ENCODE measurements around the gene COX5A. TPM values are rescaled to one million over a fixed set of nuclear protein-coding genes. Genes with fewer than 3 reads are reported as not detected.
A peak's percentile ranks its signal among the peaks of the same experiment; 100 is the strongest.

Gene COX5A
- total RNA-seq, 1 donor, result 63.0 TPM

DNA sequence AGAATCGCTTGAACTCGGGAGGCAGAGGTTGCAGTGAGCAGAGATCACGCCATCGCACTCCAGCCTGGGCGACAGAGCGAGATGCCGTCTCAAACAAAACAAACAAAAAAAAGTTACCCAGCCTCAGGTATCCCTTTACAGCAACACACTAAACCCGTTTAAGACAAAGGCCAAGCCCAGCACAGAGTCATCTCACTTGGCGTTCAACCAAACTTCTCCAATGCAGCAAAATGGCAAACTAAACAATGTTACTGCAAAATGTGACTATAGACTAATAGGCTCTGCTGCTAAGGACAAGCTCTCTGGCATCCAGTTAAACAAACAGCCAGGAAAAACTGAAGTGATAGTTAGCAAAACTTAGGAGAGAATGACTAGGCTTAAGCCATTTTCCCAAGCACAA lies 24.8 kb downstream of the COX5A start:
- TF ChIP-seq, protein P1, sequence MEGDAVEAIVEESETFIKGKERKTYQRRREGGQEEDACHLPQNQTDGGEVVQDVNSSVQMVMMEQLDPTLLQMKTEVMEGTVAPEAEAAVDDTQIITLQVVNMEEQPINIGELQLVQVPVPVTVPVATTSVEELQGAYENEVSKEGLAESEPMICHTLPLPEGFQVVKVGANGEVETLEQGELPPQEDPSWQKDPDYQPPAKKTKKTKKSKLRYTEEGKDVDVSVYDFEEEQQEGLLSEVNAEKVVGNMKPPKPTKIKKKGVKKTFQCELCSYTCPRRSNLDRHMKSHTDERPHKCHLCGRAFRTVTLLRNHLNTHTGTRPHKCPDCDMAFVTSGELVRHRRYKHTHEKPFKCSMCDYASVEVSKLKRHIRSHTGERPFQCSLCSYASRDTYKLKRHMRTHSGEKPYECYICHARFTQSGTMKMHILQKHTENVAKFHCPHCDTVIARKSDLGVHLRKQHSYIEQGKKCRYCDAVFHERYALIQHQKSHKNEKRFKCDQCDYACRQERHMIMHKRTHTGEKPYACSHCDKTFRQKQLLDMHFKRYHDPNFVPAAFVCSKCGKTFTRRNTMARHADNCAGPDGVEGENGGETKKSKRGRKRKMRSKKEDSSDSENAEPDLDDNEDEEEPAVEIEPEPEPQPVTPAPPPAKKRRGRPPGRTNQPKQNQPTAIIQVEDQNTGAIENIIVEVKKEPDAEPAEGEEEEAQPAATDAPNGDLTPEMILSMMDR (IDR thresholded peaks at IDR 0.05; ENCODE audit: insufficient read depth, low read length), result no peak
- peak; percentile 23 for DNase-seq (ENCODE audit: low read depth)

GRCh38 chr15:74908635-74909034 lies 29.2 kb downstream of the COX5A start:
- TF ChIP-seq, protein P1 (IDR thresholded peaks at IDR 0.05; ENCODE audit: insufficient read depth, low read length), result no peak
- H3K4me3 ChIP-seq (ENCODE audit: low read depth, low read length), result no peak overlapping the region
- no peak for DNase-seq (ENCODE audit: low read depth)

More for the DNA sequence above, 24.8 kb downstream of the COX5A start:
- no peak overlapping the region for H3K4me3 ChIP-seq (ENCODE audit: low read depth, low read length)

- H3K4me3 ChIP-seq (ENCODE audit: low read depth, low read length), result peak overlapping the region; percentile 82
- TF ChIP-seq, protein P1 (IDR thresholded peaks at IDR 0.05; ENCODE audit: insufficient read depth, low read length), result no peak
- DNase-seq (ENCODE audit: low read depth), result peak; percentile 21
Observed at GRCh38 chr15:74907163-74907870, 30.6 kb downstream of the COX5A start.

- H3K4me3 ChIP-seq (ENCODE audit: low read depth, low read length), result peak within 1 kb of the TSS; percentile 82
- TF ChIP-seq, protein P1 (IDR thresholded peaks at IDR 0.05; ENCODE audit: insufficient read depth, low read length), result no peak
- DNase-seq (ENCODE audit: low read depth), result peak; percentile 85
Observed at GRCh38 chr15:74906450-74907162, 31.3 kb downstream of the COX5A start, which contains the start of gene FAM219B. Gene FAM219B (minus strand): TSS chr15:74906851. CDS start chr15:74906800, 51 bp downstream.

DNA sequence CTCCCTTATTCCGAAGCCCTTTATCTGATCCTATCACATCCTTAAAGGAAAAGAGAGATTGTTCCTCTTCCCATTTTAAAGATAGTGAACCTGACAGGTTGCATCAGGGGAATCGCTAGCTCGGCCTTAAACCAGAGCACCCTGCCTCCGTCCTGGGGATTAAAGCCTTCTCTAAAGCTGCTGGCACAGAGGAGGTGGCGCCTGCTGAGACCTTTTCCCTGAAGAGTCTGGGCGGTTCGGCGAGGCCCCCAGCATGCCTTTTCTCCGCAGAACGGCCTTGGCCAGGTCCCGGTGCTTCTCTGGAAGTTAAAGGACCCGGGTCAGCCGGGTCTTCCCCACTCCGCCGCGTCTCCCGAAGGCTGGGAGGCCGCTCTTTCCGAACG lies 31.8 kb downstream of the COX5A start:
- peak; percentile 28 for DNase-seq (ENCODE audit: low read depth)
- peak overlapping the region; percentile 82 for H3K4me3 ChIP-seq (ENCODE audit: low read depth, low read length)
- TF ChIP-seq, protein P1 (IDR thresholded peaks at IDR 0.05; ENCODE audit: insufficient read depth, low read length), result no peak

DNA sequence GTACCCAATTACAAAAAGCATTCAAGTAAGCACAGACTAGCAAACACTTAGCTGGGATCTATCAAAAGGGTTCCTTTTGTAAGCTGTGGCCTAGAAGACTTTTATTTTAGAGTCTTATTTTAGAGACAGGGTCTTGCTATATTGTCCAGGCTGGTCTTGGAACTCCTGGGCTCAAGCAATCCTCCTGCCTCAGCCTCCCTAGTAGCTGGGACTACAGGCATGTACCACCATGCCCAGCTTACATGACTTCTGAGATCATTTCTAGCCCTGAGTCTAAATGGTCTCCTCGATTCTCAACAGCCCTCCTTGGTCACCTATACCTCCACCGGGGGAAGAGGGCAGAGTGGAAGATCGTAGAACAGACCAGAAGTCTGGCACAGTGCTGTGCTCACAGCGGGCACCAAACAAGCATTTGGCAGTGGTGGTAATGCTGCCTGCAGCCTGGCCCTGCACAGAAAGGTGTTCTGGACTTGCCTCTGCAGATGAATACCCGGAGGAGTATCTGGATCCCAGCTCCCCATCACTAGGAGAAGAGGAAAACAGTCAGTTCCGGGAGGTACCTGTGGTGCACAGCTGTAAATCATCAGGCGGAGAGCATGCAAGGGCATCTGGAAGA lies 33.6 kb downstream of the COX5A start:
- no peak overlapping the region for H3K4me3 ChIP-seq (ENCODE audit: low read depth, low read length)
- TF ChIP-seq, protein P1 (IDR thresholded peaks at IDR 0.05; ENCODE audit: insufficient read depth, low read length), result no peak
- DNase-seq (ENCODE audit: low read depth), result no peak
